Fibroblast of skin of right quadriceps (primary cell): ENCODE data around the gene ATG7.
A peak's percentile ranks its signal among the peaks of the same experiment; 100 is the strongest.
"Not testable (repeated sequence)": the region's sequence is repeated elsewhere in the genome, so short reads cannot be mapped to it uniquely, and the experiment has no call there.

Experiments
- DNase-seq: peaks from one replicate; pipeline ENCODE4 v3.0.0-alpha.2; 2013

ATG7 gene

DNA sequence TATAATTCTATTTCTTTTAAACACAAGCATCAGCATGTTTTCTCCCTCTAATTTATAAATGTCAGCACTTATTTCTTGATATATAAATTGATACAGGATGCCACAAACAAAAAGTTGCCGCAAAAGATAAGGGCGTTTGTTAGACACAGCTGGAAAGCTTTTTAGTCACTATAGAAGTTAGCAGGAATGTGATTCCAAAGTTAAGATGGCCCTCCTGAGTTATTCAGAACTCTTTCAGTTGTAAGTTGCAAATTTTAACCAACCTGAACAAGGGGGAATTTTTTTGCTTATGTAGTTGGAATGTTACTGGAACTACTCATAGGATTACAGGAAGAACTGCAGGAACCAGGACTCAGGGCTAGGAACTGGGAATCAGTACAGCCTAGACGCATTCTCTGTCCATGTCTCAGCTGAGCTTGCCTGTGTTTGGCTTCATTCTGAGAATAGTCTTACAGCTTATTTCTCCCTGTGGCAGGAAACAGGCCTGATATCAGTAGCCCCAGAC lies 205.3 kb downstream of the ATG7 start:
- peak; percentile 94 for DNase-seq

DNA sequence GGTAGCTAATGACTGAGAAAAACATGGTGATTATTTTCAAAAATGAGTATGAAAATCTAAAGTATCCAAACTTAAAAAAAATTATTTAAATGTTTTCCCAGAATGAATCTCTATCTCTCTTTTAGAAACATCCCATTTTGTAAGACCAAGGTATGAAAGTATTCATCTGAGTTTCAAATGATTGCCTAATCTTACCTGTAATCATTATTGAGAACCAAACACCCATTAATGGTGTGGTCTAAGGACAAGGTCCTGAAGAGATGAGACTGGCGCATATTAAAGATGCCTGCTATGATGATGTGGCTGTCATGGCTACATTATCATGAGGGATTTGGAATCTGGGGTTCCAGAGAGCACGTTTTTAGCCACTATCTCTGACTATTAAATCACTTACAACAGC lies 206.0 kb downstream of the ATG7 start:
- DNase-seq, result no peak

- no peak for DNase-seq
Measured at GRCh38 chr3:11479221-11479620, 207.0 kb downstream of the ATG7 start.

- no peak for DNase-seq
Measured at GRCh38 chr3:11480663-11481298, 208.6 kb downstream of the ATG7 start.

DNA sequence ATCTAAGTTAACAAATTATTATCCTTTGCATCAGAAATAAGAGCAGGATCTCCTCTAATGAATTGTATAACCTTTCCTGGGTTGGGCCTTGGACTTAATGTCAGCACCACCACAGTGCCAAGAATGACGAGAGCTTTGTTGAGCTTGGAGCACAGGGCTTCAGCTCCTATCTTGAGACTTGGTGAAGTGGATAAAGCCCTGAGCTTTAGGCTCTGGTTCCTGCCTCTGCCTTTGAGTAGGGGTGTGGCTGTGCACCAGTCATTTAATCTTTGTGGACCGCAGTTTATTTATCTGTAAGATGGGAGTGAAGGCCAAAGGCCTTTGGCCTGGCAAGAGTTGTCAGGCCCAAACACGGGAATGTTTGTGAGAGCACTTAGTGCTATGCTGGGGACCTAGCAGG lies 209.4 kb downstream of the ATG7 start:
- DNase-seq, result no peak

- DNase-seq, result no peak
Measured at GRCh38 chr3:11482021-11482420, 209.8 kb downstream of the ATG7 start.

DNA sequence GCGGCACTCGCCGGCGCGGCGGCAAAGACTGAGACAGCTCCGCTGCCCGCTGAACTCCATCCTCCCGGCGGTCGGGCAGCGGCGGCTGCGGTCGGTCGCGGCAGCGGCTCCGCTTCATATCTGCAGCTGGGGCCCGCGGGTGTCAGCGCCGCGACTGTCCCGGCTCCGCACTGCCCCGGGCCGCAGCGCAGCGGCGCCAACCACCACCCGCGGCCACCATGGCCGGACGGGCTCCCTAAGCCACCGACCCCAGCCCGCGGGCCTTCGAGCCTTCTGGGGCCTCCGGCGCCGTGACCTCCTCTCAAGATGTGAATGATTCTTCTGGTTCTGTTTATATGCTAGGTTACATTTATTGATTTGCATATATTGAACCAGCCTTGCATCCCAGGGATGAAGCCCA lies 216.2 kb downstream of the ATG7 start:
- DNase-seq, result not testable (repeated sequence)

- no peak for DNase-seq
Measured at GRCh38 chr3:11494131-11494916, 222.1 kb downstream of the ATG7 start.

DNA sequence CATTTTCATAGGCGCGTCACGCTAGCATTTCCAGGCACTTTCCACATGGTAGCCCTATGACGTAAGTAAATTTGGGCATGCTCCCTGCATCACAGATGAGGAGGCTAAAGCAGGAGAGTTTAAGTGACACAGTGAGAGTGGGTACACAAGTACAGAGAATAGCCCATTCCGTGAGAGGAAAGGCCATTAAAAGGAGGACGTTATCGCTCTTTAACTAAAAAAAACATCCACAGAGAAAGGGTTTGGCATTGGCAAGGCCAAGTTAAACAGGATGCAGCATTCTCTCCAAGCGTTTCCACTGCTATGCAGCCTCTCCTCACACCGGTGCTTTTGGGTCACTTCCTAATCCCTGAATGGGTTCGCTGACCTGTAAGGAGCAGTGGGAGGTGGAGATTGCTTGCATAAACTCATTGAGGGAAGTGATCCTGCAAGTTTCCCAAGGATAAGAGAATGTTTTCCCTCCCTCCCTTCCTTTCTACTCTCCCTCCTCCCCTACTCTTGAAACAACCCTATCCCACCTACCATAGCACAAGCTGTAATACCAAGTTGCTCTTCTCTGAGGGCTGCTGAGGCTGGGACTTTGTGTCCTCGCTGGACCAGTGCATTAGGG lies 223.9 kb downstream of the ATG7 start:
- no peak for DNase-seq

- DNase-seq, result no peak
Measured at GRCh38 chr3:11498177-11498576, 226.0 kb downstream of the ATG7 start.

GRCh38 chr3:11498646-11499045 lies 226.4 kb downstream of the ATG7 start:
- DNase-seq, result peak; percentile 65

GRCh38 chr3:11499144-11499543 lies 226.9 kb downstream of the ATG7 start:
- DNase-seq, result peak; percentile 97

DNA sequence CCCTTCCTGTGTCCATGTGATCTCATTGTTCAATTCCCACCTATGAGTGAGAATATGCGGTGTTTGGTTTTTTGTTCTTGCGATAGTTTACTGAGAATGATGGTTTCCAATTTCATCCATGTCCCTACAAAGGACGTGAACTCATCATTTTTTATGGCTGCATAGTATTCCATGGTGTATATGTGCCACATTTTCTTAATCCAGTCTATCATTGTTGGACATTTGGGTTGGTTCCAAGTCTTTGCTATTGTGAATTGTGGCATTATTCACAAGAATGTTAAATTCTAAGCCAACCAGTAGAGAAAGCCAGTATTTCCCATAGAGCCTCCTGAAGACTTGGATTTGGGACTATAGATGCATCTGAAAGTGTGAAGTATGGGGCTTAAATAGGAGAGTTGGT lies 230.2 kb downstream of the ATG7 start:
- not testable (repeated sequence) for DNase-seq

- DNase-seq, result no peak
Measured at GRCh38 chr3:11507719-11508118, 235.5 kb downstream of the ATG7 start.

- no peak for DNase-seq
Measured at GRCh38 chr3:11508346-11509172, 236.4 kb downstream of the ATG7 start.

GRCh38 chr3:11509173-11510000 lies 237.2 kb downstream of the ATG7 start:
- peak; percentile 93 for DNase-seq

DNA sequence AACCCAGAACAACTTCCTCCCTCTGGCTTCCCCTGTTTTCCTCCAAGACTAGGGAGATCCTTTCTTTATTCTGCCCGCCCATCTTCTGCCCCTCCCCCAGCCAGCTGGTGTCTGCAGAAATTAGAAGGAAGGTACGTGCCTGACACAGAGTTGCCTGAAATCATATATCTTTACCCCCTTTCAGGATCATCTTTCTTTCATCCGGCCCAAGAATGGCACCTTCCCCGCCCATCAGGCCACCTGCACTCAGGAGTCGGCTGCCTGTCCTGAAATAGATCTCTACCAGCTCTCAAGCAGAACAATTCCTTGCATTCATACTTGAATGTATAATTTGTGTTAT lies 237.8 kb downstream of the ATG7 start:
- no peak for DNase-seq

DNA sequence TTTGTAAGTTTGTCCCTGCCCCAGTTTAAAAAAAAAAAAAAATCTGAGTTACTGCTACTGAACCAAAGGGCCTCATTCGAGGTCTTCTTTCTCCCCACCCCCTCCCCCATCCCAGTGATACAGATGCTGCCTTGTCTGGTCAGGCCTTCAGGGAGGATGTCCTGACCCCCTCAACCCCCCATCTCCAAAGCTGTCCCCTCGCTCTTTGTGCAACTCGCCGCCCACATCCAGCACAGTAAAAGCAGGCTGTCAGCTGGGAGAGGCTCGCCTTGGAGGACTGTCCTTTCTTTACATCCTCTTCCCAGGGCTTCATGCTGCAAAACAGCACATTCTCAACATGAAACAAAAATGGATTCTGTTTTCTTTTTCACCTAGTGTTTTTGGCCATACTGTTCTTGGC lies 238.2 kb downstream of the ATG7 start:
- no peak for DNase-seq

GRCh38 chr3:11511606-11512005 lies 239.4 kb downstream of the ATG7 start:
- not testable (repeated sequence) for DNase-seq

GRCh38 chr3:11513125-11513816 lies 241.1 kb downstream of the ATG7 start:
- DNase-seq, result not testable (repeated sequence)

DNA sequence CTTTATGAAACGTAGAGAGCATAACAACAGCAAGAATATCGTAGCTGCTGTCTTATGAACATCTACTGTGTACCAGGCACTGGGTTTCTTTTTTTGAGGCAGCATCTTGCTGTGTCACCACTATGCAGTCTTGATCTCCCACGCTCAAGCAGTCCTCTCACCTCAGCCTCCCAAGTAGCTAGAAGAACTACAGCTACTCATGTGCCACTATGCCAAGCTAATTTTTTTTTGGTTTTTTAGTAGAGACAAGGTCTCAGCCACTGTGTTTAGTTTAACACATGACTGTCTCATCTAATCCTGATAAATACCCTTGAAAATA lies 241.6 kb downstream of the ATG7 start:
- no peak for DNase-seq
